Testis (tissue), 2 donors: ENCODE results near the gene DMTF1.

Experiments used
- POLR2A ChIP-seq: fragments of 450-650 bp; IDR thresholded peaks from one replicate; pipeline ENCODE4 v1.6.1; 2017; ENCODE audit warnings: antibody characterized with exemption, mild to moderate bottlenecking, moderate library complexity
- TF ChIP-seq, protein P1 (sequence below), 3 experiments: fragments of 450-650 bp in 2 of 3; fragments of 200-600 bp in 1 of 3; sonication (generic) in 1 of 3; IDR thresholded peaks; one replicate each; pipeline ENCODE4 v1.5.1; 2016 to 2019; ENCODE audit warnings: antibody characterized with exemption in 3 of 3, mild to moderate bottlenecking in 2 of 3, moderate library complexity in 1 of 3

DNA sequence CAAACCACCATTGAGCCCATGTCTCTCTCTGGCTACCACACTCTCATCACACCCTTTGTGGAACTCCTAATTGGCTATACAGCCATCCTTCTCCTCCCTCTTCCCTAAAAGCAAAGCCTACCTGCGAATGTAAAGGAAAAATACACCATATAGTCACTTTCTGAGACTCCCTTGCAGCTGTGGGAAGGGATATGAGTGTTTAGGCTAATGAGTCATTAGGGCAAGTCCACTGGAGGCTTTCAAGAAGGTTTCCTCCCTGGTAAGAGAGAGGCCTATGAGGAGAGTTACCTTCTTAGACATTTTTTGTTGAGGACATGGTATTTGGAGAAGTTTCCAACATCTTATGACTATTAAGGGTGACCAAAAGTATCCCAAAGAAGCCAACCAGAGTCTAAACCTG, 71.4 kb downstream of the DMTF1 start:
- TF ChIP-seq, protein P1, sequence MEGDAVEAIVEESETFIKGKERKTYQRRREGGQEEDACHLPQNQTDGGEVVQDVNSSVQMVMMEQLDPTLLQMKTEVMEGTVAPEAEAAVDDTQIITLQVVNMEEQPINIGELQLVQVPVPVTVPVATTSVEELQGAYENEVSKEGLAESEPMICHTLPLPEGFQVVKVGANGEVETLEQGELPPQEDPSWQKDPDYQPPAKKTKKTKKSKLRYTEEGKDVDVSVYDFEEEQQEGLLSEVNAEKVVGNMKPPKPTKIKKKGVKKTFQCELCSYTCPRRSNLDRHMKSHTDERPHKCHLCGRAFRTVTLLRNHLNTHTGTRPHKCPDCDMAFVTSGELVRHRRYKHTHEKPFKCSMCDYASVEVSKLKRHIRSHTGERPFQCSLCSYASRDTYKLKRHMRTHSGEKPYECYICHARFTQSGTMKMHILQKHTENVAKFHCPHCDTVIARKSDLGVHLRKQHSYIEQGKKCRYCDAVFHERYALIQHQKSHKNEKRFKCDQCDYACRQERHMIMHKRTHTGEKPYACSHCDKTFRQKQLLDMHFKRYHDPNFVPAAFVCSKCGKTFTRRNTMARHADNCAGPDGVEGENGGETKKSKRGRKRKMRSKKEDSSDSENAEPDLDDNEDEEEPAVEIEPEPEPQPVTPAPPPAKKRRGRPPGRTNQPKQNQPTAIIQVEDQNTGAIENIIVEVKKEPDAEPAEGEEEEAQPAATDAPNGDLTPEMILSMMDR (IDR thresholded peaks at IDR 0.05), result no peak
- no peak for TF ChIP-seq POLR2A
